ENCODE data around the gene LINGO3. TPM values are rescaled to one million over a fixed set of nuclear protein-coding genes. Genes with fewer than 3 reads are reported as not detected.

LINGO3 gene
- total and polyA plus RNA-seq, 2 of the 4 experiments (the other 2 are of a cell fraction), result not detected

- Histone ChIP-seq H2BK120ac (ENCODE audit: low read depth, low read length) (no peak overlapping the region), H3K4me2 (ENCODE audit: low read depth, low read length) (no peak overlapping the region), H2BK15ac (ENCODE audit: low read depth, low read length) (no peak overlapping the region), H3K4me1 (ENCODE audit: control insufficient read depth, insufficient read depth, low read length) (no peaks in the 10 kb centered on the region), H4K8ac (ENCODE audit: low read depth in 2 of 2, low read length in 2 of 2) (no peak overlapping the region), H2AK5ac (ENCODE audit: low read depth, low read length) (no peak overlapping the region), H3K79me1 (ENCODE audit: low read depth in 1 of 2, low read length in 2 of 2) (peaks cover 10 to 25% of the 10 kb centered on the region in 2 experiments), H3K9me1 (ENCODE audit: insufficient read depth, low read length) (no peaks in the 10 kb centered on the region), H3K9me3 (ENCODE audit: control insufficient read depth, insufficient read depth, low read length) (no peaks in the 10 kb centered on the region), H3K23ac (ENCODE audit: low read depth, low read length) (no peak overlapping the region), H2AFZ (replicated peaks; ENCODE audit: low read length, poor library complexity) (no peak overlapping the region), H2BK20ac (ENCODE audit: low read depth, low read length) (no peak overlapping the region), H4K91ac (ENCODE audit: insufficient read depth, low read depth, low read length) (no peak overlapping the region), H3K56ac (ENCODE audit: extremely low read depth, insufficient read depth, low read length) (no peak overlapping the region), H2AK9ac (replicated peaks; ENCODE audit: low read depth, low read length, poor library complexity) (no peak overlapping the region), H3K14ac (replicated peaks; ENCODE audit: low read depth, low read length) (no peak overlapping the region), H3K18ac (ENCODE audit: low read depth, low read length) (no peak overlapping the region), H3K27me3 (ENCODE audit: control insufficient read depth, insufficient read depth, low read length) (no peaks in the 10 kb centered on the region), H3K27ac (ENCODE audit: insufficient read depth, low read length) (no peak overlapping the region), H2BK5ac (ENCODE audit: low read depth, low read length, poor library complexity, severe bottlenecking) (no peak overlapping the region), H3K9ac (ENCODE audit: low read depth, low read length) (no peak overlapping the region), H3K4me3 (ENCODE audit: insufficient read depth, low read depth, low read length) (no peak overlapping the region), H3K36me3 (ENCODE audit: control insufficient read depth, insufficient read depth, low read length) (peaks cover 38% of the 10 kb centered on the region), H3K4ac (ENCODE audit: low read depth, low read length) (no peak overlapping the region), H4K5ac (ENCODE audit: low read depth, low read length) (no peak overlapping the region), H4K20me1 (ENCODE audit: insufficient read depth, low read length) (peaks cover 11% of the 10 kb centered on the region)
- in situ Hi-C loops (cut with MboI; ENCODE audit: low sequenced_read_pairs) (no loop called here), intact Hi-C loops (cut with micrococcal nuclease) (no loop called here), dilution Hi-C loops (cut with HindIII; ENCODE audit: low sequenced_read_pairs, unreplicated experiment) (no loop called here)
- WGBS, 2 experiments (ENCODE audit: extremely low coverage in 2 of 2, insufficient read length in 1 of 2), result 84% methylated on average over 7 of the region's 39 CpGs; no CpG with 5 or more reads in 1 of the 2 experiments
- ChIA-PET CTCF (no interaction called here), POLR2A (ENCODE audit: unreplicated experiment) (no interaction called here)
- no peak for DNase-seq
- ATAC-seq (ENCODE audit: low read depth), result no peak
- BruUV-seq (replicated peaks), result no TSS peak
- TF ChIP-seq CHD1 (IDR thresholded peaks at IDR 0.05; ENCODE audit: low read depth, low read length) (no peak), POLR2A (IDR thresholded peaks at IDR 0.05; ENCODE audit: low read depth, low read length) (no peak), MAFK (IDR thresholded peaks at IDR 0.05; ENCODE audit: low read depth, low read length) (no peak), CEBPB (IDR thresholded peaks at IDR 0.05; ENCODE audit: low read depth, low read length) (no peak)
Observed at GRCh38 chr19:2321565-2322283, 13.8 kb upstream of the LINGO3 start.
